OCI-LY1 (cell line): ENCODE measurements around the gene SDR42E2.

Experiments used
- CTCF ChIP-seq: fragments of 200-600 bp; sonication (generic), shearing (Covaris generic); IDR thresholded peaks from 2 replicates; pipeline ENCODE4 v1.5.1; 2017; ENCODE audit warnings: mild to moderate bottlenecking, antibody characterized with exemption, low read length, moderate library complexity, mixed read lengths
- EZH2 ChIP-seq: fragments of 200-600 bp; sonication (generic), shearing (Covaris generic); IDR thresholded peaks from 2 replicates; pipeline ENCODE4 v1.8.0; 2017; ENCODE audit warnings: borderline replicate concordance, mixed run types, mild to moderate bottlenecking, antibody characterized with exemption, low read length, moderate library complexity, mixed read lengths

DNA sequence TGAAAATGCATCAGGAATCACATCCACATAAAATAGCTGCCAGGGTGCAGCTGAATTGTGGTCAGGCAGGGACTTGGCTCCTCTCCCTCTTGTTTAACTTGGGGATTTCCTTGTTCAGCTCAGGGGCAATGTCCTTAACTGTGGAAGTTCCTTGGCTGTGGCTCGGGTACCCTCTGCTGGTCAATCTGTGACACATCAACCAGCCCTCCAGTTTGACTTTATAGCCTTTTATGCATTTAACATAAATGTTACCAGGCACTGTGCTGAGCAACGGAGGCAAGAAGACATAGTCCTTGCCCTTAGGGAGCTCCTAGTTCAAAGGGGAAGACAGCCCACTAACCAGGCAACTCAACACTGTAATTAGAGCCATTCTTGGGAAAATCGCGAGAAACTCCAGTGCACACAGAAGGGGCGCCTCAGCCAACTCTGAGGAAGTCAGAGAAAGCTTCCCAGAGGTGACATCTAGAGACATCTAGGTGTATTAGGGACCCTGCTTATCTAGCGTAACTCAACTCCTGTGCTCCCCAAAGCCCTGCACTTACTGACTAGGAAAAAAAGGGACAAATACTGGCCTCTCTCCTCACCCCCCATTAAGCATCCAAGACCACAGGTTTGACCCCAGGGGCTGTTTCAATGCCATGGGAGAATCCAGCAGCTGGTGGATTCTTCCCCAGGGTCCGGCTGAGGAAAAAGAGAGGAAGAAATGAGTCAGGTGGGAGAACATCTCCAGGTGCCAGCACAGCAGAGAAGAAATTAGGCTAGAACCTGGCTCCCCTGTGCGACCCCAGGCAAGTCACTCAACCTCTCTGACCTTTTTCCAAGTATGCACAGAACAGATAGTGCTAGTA, 26.5 kb downstream of the SDR42E2 start:
- TF ChIP-seq CTCF = peak; percentile 95
- TF ChIP-seq EZH2 = no peak
